ENCODE results near the gene PTPRM. TPM values are rescaled to one million over a fixed set of nuclear protein-coding genes. Genes with fewer than 3 reads are reported as not detected.

Gene PTPRM
- total and polyA plus RNA-seq, 3 donors from 2014 or later: 76.4 to 101 (median 94.6) TPM

DNA sequence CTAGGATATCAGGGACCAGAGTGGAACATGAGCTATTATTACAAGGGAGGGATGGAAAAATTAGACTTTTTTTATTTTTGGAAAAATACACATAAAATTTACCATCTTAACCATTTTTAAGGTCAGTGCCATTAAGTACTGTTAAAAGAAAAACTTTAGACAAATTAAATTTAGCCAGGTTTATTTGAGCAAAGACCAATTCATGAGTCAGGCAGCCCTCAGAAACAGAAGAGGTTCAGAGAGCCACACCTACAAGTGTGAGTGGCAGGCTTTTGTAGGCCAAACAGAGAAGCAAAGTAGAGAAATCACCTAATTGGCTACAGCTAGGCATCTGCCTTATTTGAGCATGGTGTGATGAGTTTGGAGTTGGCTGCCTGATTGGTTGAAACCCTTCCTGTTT is 740.8 kb downstream of the PTPRM start:
- Histone ChIP-seq H3K27ac (no peak overlapping the region), H3K4me3 (no peak overlapping the region), H3K4me1 (no peaks in the 10 kb centered on the region), H3K9me3 (no peaks in the 10 kb centered on the region), H3K36me3 (ENCODE audit: low read depth, missing control alignments) (no peaks in the 10 kb centered on the region), H3K27me3 (no peaks in the 10 kb centered on the region)
- DNase-seq: no peak
- intact Hi-C loops (cut with DNase I; ENCODE audit: low total_unique reads): no loop called here
- TF ChIP-seq POLR2A (IDR thresholded peaks at IDR 0.05): no peak
- no peak for TF ChIP-seq CTCF (IDR thresholded peaks at IDR 0.05)

DNA sequence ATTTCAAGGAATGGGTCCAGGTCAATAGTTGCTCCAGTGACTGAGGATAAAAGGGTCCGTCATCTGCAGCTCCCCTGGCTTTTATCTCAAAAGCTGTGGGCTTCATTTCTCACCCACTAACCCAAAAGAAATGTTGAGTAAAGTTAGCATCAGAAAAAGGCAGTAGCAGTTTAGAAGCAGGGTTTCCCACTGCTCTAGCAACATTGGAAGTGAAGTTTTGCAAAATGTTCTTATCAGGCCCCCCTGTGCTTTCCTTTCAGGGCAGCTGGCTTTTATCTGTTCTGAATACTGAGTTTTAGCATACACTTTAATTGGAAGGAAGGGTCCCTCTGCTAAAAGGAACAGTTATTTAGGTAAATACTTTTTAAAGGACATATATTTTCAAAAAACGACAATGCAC is 745.9 kb downstream of the PTPRM start:
- Histone ChIP-seq H3K27ac (no peak overlapping the region), H3K27me3 (no peaks in the 10 kb centered on the region), H3K36me3 (ENCODE audit: low read depth, missing control alignments) (no peaks in the 10 kb centered on the region), H3K9me3 (no peaks in the 10 kb centered on the region), H3K4me3 (no peak overlapping the region), H3K4me1 (no peaks in the 10 kb centered on the region)
- TF ChIP-seq POLR2A (IDR thresholded peaks at IDR 0.05) (no peak), CTCF (IDR thresholded peaks at IDR 0.05) (no peak)
- no peak for DNase-seq
- WGBS, 2 donors: 73 to 76% methylated on average over 2 of the region's 2 CpGs
- intact Hi-C loops (cut with DNase I; ENCODE audit: low total_unique reads): no loop called here

DNA sequence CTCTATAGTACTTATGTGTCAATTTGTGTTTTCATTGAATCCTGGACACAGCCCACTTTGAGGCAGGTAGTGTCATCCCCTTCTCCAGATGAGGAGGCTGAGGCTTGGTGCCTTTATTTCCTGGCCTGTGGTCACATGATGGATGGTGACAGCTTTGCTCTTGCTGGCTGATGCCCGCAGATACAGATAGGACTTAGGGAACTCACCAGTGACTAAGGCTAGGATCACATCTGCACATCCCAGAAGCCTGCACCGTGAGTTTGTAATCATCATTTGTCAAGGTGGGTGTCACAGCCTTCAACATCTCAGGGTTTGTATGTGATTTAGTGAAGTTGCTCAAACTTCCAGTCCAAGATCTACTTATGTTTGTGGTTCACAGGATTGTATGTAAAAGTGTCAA is 747.0 kb downstream of the PTPRM start:
- TF ChIP-seq POLR2A (IDR thresholded peaks at IDR 0.05) (no peak), CTCF (IDR thresholded peaks at IDR 0.05) (no peak)
- no peaks in the 10 kb centered on the region for H3K4me1 ChIP-seq
- no peaks in the 10 kb centered on the region for H3K27me3 ChIP-seq
- H3K9me3 ChIP-seq: no peaks in the 10 kb centered on the region
- intact Hi-C loops (cut with DNase I; ENCODE audit: low total_unique reads): no loop called here
- WGBS, 2 donors: 86 to 88% methylated on average over 2 of the region's 2 CpGs
- H3K27ac ChIP-seq: no peak overlapping the region
- H3K36me3 ChIP-seq (ENCODE audit: low read depth, missing control alignments): no peaks in the 10 kb centered on the region
- DNase-seq: no peak
- no peak overlapping the region for H3K4me3 ChIP-seq

DNA sequence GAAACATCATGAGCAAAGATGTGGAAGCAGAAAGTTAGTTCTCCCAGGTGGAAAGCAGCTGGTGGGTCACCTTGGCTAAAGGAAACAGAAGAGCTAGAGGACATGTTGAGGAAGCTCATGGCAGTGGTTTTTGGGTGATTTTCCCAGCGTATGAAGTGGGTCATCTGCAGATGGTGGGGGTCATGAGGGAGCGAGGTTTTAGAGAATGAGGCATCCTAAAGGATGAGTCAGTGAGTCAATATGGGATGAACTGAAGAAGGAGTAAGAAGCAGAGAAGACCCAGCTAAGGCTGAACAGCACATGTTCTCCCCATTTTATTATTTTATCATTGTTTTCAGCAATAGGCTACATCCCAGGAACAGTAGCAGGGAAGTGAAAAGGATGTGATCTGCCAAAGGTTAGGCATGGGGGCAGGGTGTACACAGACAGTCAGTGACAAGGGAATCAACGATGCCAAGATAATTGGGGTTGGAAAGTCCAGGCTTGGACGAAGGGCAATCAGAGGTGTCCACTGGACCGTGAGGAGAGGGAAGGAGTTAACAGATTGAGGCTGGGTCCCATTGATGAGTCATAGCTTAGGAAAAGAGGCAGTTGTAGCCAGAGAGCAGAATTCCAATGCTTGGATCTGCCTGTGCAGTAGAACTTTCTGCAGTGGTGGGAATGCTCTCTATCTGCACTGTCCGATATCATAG is 752.8 kb downstream of the PTPRM start:
- no peak for DNase-seq
- 82 to 89% methylated on average over 6 of the region's 6 CpGs for WGBS, 2 donors
- intact Hi-C loops (cut with DNase I; ENCODE audit: low total_unique reads): no loop called here
- no peaks in the 10 kb centered on the region for H3K36me3 ChIP-seq (ENCODE audit: low read depth, missing control alignments)
- H3K9me3 ChIP-seq: no peaks in the 10 kb centered on the region
- H3K27me3 ChIP-seq: no peaks in the 10 kb centered on the region
- TF ChIP-seq POLR2A (IDR thresholded peaks at IDR 0.05) (no peak), CTCF (IDR thresholded peaks at IDR 0.05) (no peak)
- no peaks in the 10 kb centered on the region for H3K4me1 ChIP-seq
- H3K27ac ChIP-seq: no peak overlapping the region
- H3K4me3 ChIP-seq: no peak overlapping the region

- Histone ChIP-seq H3K27ac (no peak overlapping the region), H3K27me3 (no peaks in the 10 kb centered on the region), H3K9me3 (no peaks in the 10 kb centered on the region), H3K4me1 (no peaks in the 10 kb centered on the region), H3K4me3 (no peak overlapping the region), H3K36me3 (ENCODE audit: low read depth, missing control alignments) (no peaks in the 10 kb centered on the region)
- DNase-seq: no peak
- WGBS, 2 donors: 89 to 91% methylated on average over 2 of the region's 2 CpGs
- intact Hi-C loops (cut with DNase I; ENCODE audit: low total_unique reads): no loop called here
- TF ChIP-seq CTCF (IDR thresholded peaks at IDR 0.05) (no peak), POLR2A (IDR thresholded peaks at IDR 0.05) (no peak)
Observed at GRCh38 chr18:8322486-8322885, 755.4 kb downstream of the PTPRM start.
